Measurements from ENCODE around the gene PKIG. TPM values are rescaled to one million over a fixed set of nuclear protein-coding genes. Genes with fewer than 3 reads are reported as not detected.

The PKIG gene
- total and polyA plus RNA-seq, 2 of the 8 experiments (the other 6 are each of a cell fraction or from before 2014, with no cell fraction given), result 26.7 to 34.3 TPM

- H3K14ac ChIP-seq (ENCODE audit: insufficient read length), result no peak overlapping the region
- no peak overlapping the region for H3K56ac ChIP-seq (replicated peaks; ENCODE audit: insufficient read length, low read depth, low read length)
- DNase-seq (ENCODE audit: low read depth in 1 of 2, low spot score in 2 of 2) (no peak), FAIRE-seq (no peak)
- H3K27me3 ChIP-seq (replicated peaks in 1 of 4; ENCODE audit: control insufficient read depth in 3 of 4, extremely low read depth in 1 of 4, insufficient read depth in 3 of 4, low read length in 3 of 4), result no peaks in the 10 kb centered on the region; a peak in 1 of 7 replicates
- H3K79me2 ChIP-seq (ENCODE audit: control insufficient read depth in 1 of 2, insufficient read depth in 2 of 2, low read length in 2 of 2), result no peaks in the 10 kb centered on the region
- POLR2A ChIA-PET (ENCODE audit: partially characterized antibody), result no interaction called here
- H3K36me3 ChIP-seq (ENCODE audit: control insufficient read depth in 2 of 4, insufficient read depth in 4 of 4, low read length in 3 of 4), result no peaks in the 10 kb centered on the region
- no peak overlapping the region for H2BK5ac ChIP-seq (ENCODE audit: low read depth, low read length)
- H3K4ac ChIP-seq (replicated peaks; ENCODE audit: insufficient read length, low read depth, low read length), result no peak overlapping the region
- H2BK12ac ChIP-seq (ENCODE audit: low read depth, low read length), result no peak overlapping the region
- H2AK5ac ChIP-seq (ENCODE audit: low read depth, low read length), result no peak overlapping the region
- H3K18ac ChIP-seq (ENCODE audit: extremely low read depth, low read length), result no peak overlapping the region
- no peak overlapping the region for H2AFZ ChIP-seq (ENCODE audit: low read length)
- H4K8ac ChIP-seq (ENCODE audit: extremely low read depth, insufficient read depth, low read length), result no peak overlapping the region
- 80% methylated on average over 4 of the region's 4 CpGs; no CpG with 5 or more reads in 1 of the 2 experiments for WGBS, 2 experiments (ENCODE audit: extremely low coverage in 1 of 2, insufficient coverage in 1 of 2, insufficient read length in 1 of 2, insufficient replicate concordance in 2 of 2, low coverage in 1 of 2, low lambda C conversion rate in 2 of 2, missing lambda C conversion rate in 1 of 2)
- H3K79me1 ChIP-seq (ENCODE audit: low read depth, low read length), result no peaks in the 10 kb centered on the region
- H2BK20ac ChIP-seq (ENCODE audit: low read length), result no peak overlapping the region
- no peak overlapping the region for H3K4me3 ChIP-seq (ENCODE audit: extremely low read depth in 1 of 4, insufficient read depth in 2 of 4, low read depth in 3 of 4, low read length in 4 of 4)
- no peak overlapping the region for H2BK15ac ChIP-seq (ENCODE audit: low read length)
- H3K4me2 ChIP-seq (ENCODE audit: insufficient read depth in 1 of 2, low read depth in 2 of 2, low read length in 2 of 2), result peak overlapping the region; percentile 36 to 41; a peak in 2 of 4 replicates
- H3K27ac ChIP-seq (ENCODE audit: low read depth, low read length), result no peak overlapping the region
- H4K5ac ChIP-seq (ENCODE audit: insufficient read length, low read depth, low read length), result no peak overlapping the region
- no peak overlapping the region for H3K9ac ChIP-seq (replicated peaks in 1 of 4; ENCODE audit: extremely low read depth in 1 of 4, low read depth in 3 of 4, low read length in 3 of 4)
- no peak overlapping the region for H2BK120ac ChIP-seq (replicated peaks; ENCODE audit: low read depth, low read length)
- H4K91ac ChIP-seq (replicated peaks; ENCODE audit: insufficient read length, low read length), result no peak overlapping the region
- H3K23ac ChIP-seq (ENCODE audit: insufficient read length), result no peak overlapping the region
- peaks cover 12 to 24% (median 16%) of the 10 kb centered on the region in 4 experiments for H3K4me1 ChIP-seq (replicated peaks in 1 of 4; ENCODE audit: control insufficient read depth in 3 of 4, insufficient read depth in 4 of 4, low read length in 3 of 4)
- H3K9me3 ChIP-seq (ENCODE audit: insufficient read depth in 2 of 2, low read depth in 1 of 2, low read length in 1 of 2), result no peaks in the 10 kb centered on the region
- H4K20me1 ChIP-seq (replicated peaks in 1 of 2; ENCODE audit: control insufficient read depth in 1 of 2, insufficient read depth in 2 of 2, low read length in 2 of 2), result no peaks in the 10 kb centered on the region
- CTCF ChIA-PET (ENCODE audit: partially characterized antibody), result interaction anchor here (1.9 to 2.7 kb wide), 2 partner anchors 10 to 14 kb away, joined by 8 to 9 read pairs; no protein-coding TSS in a partner anchor
- H3K23me2 ChIP-seq (ENCODE audit: low read depth, low read length), result no peaks in the 10 kb centered on the region; the same call in 1 of the 2 replicates
- TF ChIP-seq, protein P1, sequence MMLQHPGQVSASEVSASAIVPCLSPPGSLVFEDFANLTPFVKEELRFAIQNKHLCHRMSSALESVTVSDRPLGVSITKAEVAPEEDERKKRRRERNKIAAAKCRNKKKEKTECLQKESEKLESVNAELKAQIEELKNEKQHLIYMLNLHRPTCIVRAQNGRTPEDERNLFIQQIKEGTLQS (IDR thresholded peaks at IDR 0.05; ENCODE audit: insufficient read depth, low read depth, low read length), result no peak
- no peak for TF ChIP-seq POU5F1 (IDR thresholded peaks at IDR 0.05; ENCODE audit: low read depth, low read length)
- TF ChIP-seq YY1 (IDR thresholded peaks at IDR 0.05; ENCODE audit: low read depth, low read length), result no peak
- TF ChIP-seq, protein P2, sequence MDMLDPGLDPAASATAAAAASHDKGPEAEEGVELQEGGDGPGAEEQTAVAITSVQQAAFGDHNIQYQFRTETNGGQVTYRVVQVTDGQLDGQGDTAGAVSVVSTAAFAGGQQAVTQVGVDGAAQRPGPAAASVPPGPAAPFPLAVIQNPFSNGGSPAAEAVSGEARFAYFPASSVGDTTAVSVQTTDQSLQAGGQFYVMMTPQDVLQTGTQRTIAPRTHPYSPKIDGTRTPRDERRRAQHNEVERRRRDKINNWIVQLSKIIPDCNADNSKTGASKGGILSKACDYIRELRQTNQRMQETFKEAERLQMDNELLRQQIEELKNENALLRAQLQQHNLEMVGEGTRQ (IDR thresholded peaks at IDR 0.05; ENCODE audit: low read length), result no peak
- TF ChIP-seq BACH1 (IDR thresholded peaks at IDR 0.05; ENCODE audit: low read length), result no peak
- TF ChIP-seq, protein P3, sequence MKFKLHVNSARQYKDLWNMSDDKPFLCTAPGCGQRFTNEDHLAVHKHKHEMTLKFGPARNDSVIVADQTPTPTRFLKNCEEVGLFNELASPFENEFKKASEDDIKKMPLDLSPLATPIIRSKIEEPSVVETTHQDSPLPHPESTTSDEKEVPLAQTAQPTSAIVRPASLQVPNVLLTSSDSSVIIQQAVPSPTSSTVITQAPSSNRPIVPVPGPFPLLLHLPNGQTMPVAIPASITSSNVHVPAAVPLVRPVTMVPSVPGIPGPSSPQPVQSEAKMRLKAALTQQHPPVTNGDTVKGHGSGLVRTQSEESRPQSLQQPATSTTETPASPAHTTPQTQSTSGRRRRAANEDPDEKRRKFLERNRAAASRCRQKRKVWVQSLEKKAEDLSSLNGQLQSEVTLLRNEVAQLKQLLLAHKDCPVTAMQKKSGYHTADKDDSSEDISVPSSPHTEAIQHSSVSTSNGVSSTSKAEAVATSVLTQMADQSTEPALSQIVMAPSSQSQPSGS (IDR thresholded peaks at IDR 0.05; ENCODE audit: low read length), result no peak
- TF ChIP-seq GABPA (IDR thresholded peaks at IDR 0.05; ENCODE audit: borderline replicate concordance, insufficient read depth, low read length), result no peak
- no peak for TF ChIP-seq RBBP5 (IDR thresholded peaks at IDR 0.05; ENCODE audit: borderline replicate concordance, low read depth, low read length)
- TF ChIP-seq SP4 (IDR thresholded peaks at IDR 0.05; ENCODE audit: low read length), result no peak
- TF ChIP-seq CHD1 (IDR thresholded peaks at IDR 0.05; ENCODE audit: low read depth, low read length), result no peak
- no peak for TF ChIP-seq SIRT6 (IDR thresholded peaks at IDR 0.05; ENCODE audit: low read length)
These were observed 13.6 kb downstream of the PKIG start for GRCh38 chr20:44596010-44596409.
